NK-92 treated with Interleukin-12 subunit alpha and Interleukin-12 subunit beta, amount 100 ng/mL, for 24 hours (cell line): ENCODE measurements around the gene SPG11.
A peak's percentile ranks its signal among the peaks of the same experiment; 100 is the strongest.
"Not testable (repeated sequence)": the region's sequence is repeated elsewhere in the genome, so short reads cannot be mapped to it uniquely, and the experiment has no call there.

Source experiments
- DNase-seq: peaks from one replicate; lab custom pipeline; 2025; lab: John Stamatoyannopoulos, UW

Gene SPG11

DNA sequence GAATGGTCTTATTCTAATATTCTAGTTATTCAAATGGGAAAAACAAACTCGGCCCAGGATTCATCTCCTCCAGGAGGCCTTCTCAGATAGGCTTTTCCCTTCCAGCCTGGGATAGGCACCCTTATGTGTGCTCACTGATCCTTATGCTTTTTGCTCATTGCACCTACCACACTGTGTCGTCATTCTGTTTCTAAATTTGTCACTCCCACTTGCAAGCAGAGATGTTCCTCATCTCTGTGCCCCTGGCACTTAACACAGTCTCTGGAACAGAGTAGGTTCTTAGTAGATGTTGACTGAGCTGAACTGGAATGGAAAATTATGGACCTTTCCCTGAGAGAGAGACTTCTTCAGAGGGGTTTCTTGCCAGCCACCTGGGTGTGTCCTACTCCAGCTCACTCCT, 18.7 kb upstream of the SPG11 start:
- no peak for DNase-seq

DNA sequence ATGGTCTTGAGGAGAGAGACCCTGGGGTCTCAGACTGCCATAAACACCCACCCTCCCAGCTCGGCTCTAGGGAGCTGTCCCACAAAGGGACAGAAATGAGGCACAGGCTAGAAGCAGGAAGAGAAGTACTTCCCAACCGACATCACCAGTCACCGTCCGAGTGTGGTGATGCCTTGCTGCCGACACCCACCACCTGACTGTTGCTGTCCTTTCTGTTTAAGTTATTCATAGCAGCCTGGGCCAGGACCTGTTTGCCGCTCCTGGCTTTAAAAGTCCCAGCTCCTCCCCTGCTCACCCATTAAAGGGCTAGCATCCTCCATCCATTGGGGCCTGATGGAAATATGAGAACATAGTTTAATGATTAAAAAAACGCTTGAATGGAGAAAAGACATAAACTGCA, 13.2 kb upstream of the SPG11 start:
- DNase-seq = peak; percentile 27

- DNase-seq = no peak
Observed at GRCh38 chr15:44675911-44676310, 12.4 kb upstream of the SPG11 start.

- DNase-seq = no peak
Observed at GRCh38 chr15:44673639-44674038, 10.2 kb upstream of the SPG11 start.

- DNase-seq = no peak
Observed at GRCh38 chr15:44670087-44670950, 6.9 kb upstream of the SPG11 start.

GRCh38 chr15:44668921-44669320, 5.5 kb upstream of the SPG11 start:
- DNase-seq = no peak

- DNase-seq = no peak
Observed at GRCh38 chr15:44667039-44667360, 3.5 kb upstream of the SPG11 start.

DNA sequence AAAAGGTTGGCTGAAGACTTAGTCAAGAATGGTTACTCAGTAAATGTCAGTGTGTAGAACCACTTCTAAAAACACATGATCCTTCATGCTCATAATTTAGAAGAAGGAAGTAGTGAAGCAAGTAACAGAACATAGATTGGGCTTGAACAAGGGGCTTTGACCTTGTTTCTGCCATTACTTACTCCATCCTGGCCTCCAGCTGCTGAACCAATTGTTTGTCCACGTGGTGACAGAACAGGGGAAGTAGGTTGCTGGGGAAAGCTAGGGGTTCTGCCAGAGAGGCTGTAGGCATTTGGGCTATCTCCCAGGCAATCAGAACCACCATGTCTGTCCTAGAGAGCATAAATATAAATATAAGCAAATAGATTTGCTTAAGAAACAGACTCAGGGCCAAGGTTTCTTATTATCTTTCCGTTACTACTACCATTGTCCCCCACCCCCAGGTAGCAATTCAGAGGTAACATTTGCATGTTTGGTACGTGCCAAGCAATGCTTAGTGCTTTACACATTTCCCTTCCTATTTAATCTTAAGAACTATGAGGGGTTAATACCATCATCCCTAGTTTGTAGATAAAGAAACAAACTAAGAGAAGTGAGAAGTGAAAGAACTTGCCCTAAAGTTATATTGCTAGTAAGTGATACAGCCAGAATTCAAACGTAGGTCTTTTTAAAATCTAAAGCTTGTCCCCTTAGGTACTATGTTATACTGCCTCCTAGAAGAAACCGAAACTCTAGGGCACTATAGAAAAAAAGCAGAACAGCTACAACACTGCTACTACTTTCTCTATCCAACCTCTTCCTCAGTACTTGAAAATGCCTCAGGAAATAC, 3.0 kb upstream of the SPG11 start:
- no peak for DNase-seq

- DNase-seq = peak; percentile 91
Observed at GRCh38 chr15:44662478-44663409, 718 bp downstream of the SPG11 start.

DNA sequence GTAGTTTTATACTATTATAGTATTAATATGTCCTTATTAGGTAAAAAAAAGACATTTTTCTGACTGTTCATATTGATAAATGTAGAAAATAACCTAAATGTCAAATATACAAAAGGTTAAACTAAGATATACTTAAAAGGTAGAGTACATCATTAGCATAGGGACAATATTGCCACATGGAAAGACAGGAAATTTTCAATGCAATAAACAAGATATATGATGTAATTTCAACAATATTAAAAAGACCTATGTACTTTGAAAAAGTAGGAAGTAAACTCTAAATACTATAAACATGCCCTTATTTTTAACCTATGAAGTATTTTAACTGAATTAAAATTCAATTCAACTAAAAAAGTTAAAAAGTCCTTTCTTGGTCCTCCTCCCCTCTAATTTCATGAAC, 1.9 kb downstream of the SPG11 start:
- no peak for DNase-seq

GRCh38 chr15:44659056-44659455, 4.4 kb downstream of the SPG11 start:
- no peak for DNase-seq

DNA sequence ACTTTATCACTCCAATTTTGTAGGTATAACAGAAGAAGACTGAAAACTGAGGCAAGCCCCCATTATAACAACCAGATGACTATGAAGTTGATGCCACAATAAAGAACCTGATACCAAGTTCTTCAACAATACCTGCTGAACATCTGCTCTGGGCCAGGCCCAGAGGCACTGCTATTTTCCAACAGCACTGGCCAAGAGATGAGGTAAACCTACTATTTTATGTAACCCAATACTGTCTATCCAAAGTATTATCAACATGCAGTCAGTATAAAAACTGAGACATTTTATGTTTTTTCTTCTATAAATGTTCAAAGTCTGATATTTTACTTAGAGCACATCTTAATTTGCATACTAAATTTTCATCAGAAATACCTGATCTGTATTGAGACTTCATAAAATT, 6.1 kb downstream of the SPG11 start:
- DNase-seq = no peak

- DNase-seq = no peak
Observed at GRCh38 chr15:44656913-44657312, 6.5 kb downstream of the SPG11 start.

DNA sequence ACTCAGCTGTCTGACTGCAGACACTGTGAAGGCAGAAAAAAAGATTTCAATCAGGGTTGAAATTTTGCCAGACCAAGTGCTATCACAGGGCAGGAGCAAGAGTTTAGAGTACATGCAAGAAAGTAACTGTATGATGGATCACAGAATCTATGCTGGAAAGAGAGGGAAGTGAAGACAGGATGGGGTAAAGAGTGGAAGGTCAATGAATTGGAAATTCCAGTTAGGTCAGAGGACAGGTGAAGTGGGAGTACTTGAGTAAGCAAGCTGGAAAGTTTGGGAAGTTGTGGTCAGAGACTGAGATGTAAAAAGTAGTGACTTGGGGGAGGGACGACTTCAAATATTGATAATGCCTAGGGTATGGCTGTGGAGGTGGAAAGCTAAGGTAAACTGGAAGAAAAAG, 7.2 kb downstream of the SPG11 start:
- DNase-seq = no peak

DNA sequence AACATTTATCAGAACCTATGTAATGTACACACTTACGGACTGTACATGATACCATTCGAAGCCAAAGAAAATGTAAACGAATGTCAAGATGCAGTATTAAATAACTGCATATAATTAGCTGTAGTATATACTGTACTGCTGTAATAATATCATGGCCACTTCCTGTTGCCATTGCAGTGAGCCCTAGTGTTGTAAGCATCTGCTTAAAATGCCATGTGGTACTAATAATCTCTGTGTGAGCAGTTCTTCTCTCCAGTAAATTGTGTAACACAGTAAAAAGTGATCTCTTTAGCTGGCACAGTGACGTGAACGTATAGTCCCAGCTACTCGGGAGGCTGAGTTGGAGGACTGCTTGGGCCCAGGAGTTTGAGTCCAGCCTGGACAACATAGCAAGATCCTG, 8.6 kb downstream of the SPG11 start:
- DNase-seq = no peak

GRCh38 chr15:44647637-44648036, 15.8 kb downstream of the SPG11 start:
- DNase-seq = no peak

GRCh38 chr15:44647036-44647435, 16.4 kb downstream of the SPG11 start:
- DNase-seq = no peak

GRCh38 chr15:44646460-44646859, 17.0 kb downstream of the SPG11 start:
- DNase-seq = no peak

GRCh38 chr15:44641651-44642050, 21.8 kb downstream of the SPG11 start:
- DNase-seq = no peak

- DNase-seq = no peak
Observed at GRCh38 chr15:44636976-44637375, 26.5 kb downstream of the SPG11 start.

DNA sequence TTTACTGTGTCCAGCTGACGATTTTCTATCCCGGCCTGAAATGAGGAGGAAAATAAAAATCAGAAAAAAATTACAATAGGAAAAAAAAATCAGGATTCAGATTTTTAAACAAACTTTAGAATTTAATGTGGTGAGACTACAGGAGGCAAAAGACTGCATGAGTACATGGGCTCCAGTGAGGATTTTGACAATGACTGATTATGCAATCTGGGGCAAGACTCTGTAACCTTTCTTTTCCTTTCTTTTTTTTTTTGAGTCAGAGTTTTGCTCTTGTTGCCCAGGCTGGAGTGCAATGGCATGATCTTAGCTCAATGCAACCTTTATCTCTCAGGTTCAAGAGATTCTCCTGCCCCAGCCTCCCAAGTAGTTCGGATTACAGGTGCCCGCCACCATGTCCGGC, 29.9 kb downstream of the SPG11 start:
- no peak for DNase-seq

DNA sequence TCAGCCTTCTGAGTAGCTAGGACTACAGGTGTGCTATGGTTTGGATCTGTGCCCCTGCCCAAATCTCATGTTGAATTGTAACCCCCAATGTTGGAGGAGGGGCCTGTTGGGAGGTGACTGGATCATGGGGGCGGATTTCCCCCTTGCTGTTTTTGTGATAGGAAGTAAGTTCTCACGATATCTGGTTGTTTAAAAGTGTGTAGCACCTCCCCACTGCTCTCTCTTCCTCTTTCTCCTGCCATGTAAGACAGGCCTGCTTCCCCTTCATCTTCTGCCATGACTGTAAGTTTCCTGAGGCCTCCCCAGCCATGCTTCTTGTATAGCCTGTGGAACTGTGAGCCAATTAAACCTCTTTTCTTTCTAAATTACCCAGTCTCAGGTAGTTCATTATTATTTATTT, 38.2 kb downstream of the SPG11 start:
- not testable (repeated sequence) for DNase-seq
